Measurements from ENCODE around the gene RAB40C. TPM values are rescaled to one million over a fixed set of nuclear protein-coding genes. Genes with fewer than 3 reads are reported as not detected.

RAB40C gene
- total and polyA plus RNA-seq, 7 donors = 16.8 to 41.2 (median 28.8) TPM

DNA sequence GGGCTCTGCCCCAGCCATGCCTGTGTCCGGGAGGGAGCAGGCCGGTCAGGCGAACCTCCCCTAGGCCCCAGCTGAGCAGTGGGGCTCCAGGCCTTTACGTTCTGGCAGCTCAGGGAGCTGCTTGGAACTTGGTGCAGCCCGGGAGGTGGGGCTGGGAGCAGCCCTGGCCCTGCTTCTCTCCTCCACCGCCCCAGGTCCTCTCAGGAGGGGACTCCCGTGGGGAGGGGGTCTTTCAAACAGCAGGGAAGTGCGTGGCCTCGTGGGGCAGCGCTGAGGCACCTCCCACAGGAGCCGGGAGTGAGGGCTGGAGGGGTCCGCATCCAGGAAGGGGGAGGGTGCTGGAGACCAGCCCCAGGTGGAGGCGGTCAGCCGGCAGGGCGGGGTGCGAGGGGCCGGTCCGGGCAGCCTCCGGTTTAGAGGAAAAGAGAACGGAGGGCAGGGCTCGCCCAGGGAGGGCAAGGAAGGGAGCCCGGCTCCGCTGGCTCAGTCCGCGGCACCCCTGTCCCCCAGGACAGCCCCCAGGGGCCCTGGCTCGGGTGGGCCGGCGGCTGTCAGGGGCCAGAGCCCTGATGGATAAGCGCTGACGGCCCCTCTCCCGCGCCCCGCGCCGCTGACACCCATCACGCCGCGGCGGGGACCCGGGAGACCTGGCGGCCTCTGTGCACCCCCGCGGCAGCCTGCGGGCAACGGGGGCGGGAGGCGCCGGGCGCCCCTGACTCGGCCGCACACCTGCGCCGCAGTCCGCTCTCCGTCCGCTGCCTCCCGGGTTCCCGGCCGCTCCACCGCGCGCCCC is 30.3 kb upstream of the RAB40C start:
- TF ChIP-seq POLR2A (IDR thresholded peaks at IDR 0.05) (no peak), EP300 (IDR thresholded peaks at IDR 0.05) (no peak), POLR2AphosphoS5 (IDR thresholded peaks at IDR 0.05) (no peak)
- TF ChIP-seq, protein P1, sequence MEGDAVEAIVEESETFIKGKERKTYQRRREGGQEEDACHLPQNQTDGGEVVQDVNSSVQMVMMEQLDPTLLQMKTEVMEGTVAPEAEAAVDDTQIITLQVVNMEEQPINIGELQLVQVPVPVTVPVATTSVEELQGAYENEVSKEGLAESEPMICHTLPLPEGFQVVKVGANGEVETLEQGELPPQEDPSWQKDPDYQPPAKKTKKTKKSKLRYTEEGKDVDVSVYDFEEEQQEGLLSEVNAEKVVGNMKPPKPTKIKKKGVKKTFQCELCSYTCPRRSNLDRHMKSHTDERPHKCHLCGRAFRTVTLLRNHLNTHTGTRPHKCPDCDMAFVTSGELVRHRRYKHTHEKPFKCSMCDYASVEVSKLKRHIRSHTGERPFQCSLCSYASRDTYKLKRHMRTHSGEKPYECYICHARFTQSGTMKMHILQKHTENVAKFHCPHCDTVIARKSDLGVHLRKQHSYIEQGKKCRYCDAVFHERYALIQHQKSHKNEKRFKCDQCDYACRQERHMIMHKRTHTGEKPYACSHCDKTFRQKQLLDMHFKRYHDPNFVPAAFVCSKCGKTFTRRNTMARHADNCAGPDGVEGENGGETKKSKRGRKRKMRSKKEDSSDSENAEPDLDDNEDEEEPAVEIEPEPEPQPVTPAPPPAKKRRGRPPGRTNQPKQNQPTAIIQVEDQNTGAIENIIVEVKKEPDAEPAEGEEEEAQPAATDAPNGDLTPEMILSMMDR (IDR thresholded peaks at IDR 0.05) = no peak
- 5 to 15% methylated on average over 62 of the region's 62 CpGs for WGBS, 2 donors
- intact Hi-C loops (cut with DNase I) = no loop called here
- H3K4me1 ChIP-seq = peaks cover 0 to 14% (median 7%) of the 10 kb centered on the region in 4 donors
- H3K9me3 ChIP-seq = no peaks in the 10 kb centered on the region
- peaks cover 24 to 55% (median 42%) of the 10 kb centered on the region in 3 donors for H3K27me3 ChIP-seq
- H3K4me3 ChIP-seq = no peak overlapping the region
- H3K36me3 ChIP-seq = no peaks in the 10 kb centered on the region
- no peak overlapping the region for H3K27ac ChIP-seq
- no peak for DNase-seq

- DNase-seq = no peak
- Histone ChIP-seq H3K4me1 (peaks cover 0 to 16% (median 8%) of the 10 kb centered on the region in 4 donors), H3K9me3 (no peaks in the 10 kb centered on the region), H3K4me3 (no peak within 1 kb of the TSS), H3K27me3 (peaks cover 24 to 57% (median 42%) of the 10 kb centered on the region in 3 donors), H3K27ac (no peak within 1 kb of the TSS), H3K36me3 (no peaks in the 10 kb centered on the region)
- 1 to 2% methylated on average over 84 of the region's 84 CpGs for WGBS, 2 donors
- intact Hi-C loops (cut with DNase I) = no loop called here
- TF ChIP-seq POLR2AphosphoS5 (IDR thresholded peaks at IDR 0.05) (no peak), POLR2A (IDR thresholded peaks at IDR 0.05) (no peak), EP300 (IDR thresholded peaks at IDR 0.05) (no peak)
- TF ChIP-seq, protein P1 (IDR thresholded peaks at IDR 0.05) = no peak
Observed at GRCh38 chr16:560204-560700, 29.6 kb upstream of the RAB40C start, which contains the start of gene PRR35. TSS of gene PRR35 (plus strand) at chr16:560394. CDS start at chr16:563295, 2,901 bp downstream.

DNA sequence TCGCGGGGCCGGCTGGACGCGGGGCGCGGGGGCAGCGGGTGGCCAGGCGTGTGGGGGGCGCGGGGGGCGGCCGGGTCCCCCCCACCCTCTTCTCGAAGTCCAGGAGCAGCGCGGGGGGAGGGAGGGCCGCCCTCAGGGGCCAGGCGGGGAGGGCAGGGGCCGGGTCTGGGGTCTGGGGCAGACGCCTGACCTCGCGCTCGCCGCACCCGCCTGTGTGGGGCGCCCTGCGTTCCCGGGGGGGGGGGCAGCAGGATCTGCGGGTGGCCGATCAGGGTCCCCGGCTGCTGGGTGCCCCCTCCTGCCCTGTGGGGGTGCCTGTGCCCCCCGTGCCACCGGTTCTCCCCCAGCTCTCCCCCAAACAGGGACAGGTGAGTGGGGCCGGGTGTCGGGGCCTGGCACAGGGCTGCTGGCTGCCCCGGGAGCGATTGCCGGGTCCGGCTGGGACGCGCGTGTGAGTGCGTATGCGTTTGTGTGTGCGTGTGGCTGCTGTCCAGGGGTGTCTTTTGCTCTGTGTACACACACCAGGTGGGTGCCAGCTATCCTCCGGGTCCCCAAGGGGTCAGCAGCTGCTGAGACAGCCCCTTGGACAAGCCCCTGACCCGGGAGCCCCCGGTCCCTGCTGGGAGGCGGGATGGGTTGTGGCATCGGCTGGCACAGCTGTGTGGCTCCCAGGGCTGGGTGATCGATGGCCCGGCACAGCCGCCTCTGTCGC is 29.0 kb upstream of the RAB40C start:
- TF ChIP-seq EP300 (IDR thresholded peaks at IDR 0.05) = no peak
- WGBS, 2 donors = 8 to 22% methylated on average over 54 of the region's 54 CpGs
- Histone ChIP-seq H3K4me1 (peaks cover 0 to 22% (median 14%) of the 10 kb centered on the region in 4 donors), H3K36me3 (no peaks in the 10 kb centered on the region), H3K27ac (no peak overlapping the region), H3K4me3 (no peak overlapping the region), H3K27me3 (peaks cover 24 to 57% (median 42%) of the 10 kb centered on the region in 3 donors), H3K9me3 (no peaks in the 10 kb centered on the region)
- DNase-seq = no peak
- intact Hi-C loops (cut with DNase I) = no loop called here

DNA sequence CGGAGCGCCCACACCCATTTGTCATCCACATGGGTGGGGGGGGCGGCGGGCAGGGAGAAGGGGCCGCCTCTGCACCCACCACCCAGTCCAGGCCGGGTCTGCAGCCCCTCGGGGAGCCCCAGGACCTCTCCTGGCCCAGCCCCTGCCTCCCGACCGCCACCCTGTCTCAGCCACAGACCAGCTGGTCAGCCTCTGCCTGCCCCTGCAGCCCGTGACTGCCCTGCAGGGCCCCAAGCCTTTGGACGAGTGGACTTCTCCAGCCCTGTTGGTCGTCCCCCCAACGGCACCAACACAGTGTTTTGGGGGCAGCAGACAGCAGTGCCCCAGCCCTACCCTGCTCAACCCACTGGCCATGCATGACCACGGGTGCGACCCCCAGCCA is 28.5 kb upstream of the RAB40C start:
- intact Hi-C loops (cut with DNase I) = no loop called here
- DNase-seq = no peak
- no peak overlapping the region for H3K4me3 ChIP-seq
- H3K27me3 ChIP-seq = peaks cover 24 to 57% (median 42%) of the 10 kb centered on the region in 3 donors
- peaks cover 0 to 27% (median 19%) of the 10 kb centered on the region in 4 donors for H3K4me1 ChIP-seq
- H3K27ac ChIP-seq = no peak overlapping the region
- no peaks in the 10 kb centered on the region for H3K9me3 ChIP-seq
- 50 to 70% methylated on average over 15 of the region's 15 CpGs for WGBS, 2 donors
- TF ChIP-seq EP300 (IDR thresholded peaks at IDR 0.05) (no peak), POLR2AphosphoS5 (IDR thresholded peaks at IDR 0.05) (no peak), POLR2A (IDR thresholded peaks at IDR 0.05) (no peak)
- TF ChIP-seq, protein P1 (IDR thresholded peaks at IDR 0.05) = no peak
- no peaks in the 10 kb centered on the region for H3K36me3 ChIP-seq

All from sigmoid colon (tissue), 7 donors.